HEK293T (cell line): Measurements from ENCODE around the gene BMP6.

Experiments
- CTBP1 ChIP-seq: fragments of 450-650 bp; IDR thresholded peaks from 2 replicates; pipeline ENCODE4 v1.6.1; 2016; ENCODE audit warnings: borderline replicate concordance
- ELF4 ChIP-seq: fragments of 450-650 bp; IDR thresholded peaks from 2 replicates; pipeline ENCODE4 v1.6.1; 2017; ENCODE audit warnings: antibody characterized with exemption
- FOXA1 ChIP-seq: fragments of 450-650 bp; IDR thresholded peaks from 2 replicates; pipeline ENCODE4 v1.6.1; 2016; ENCODE audit warnings: mild to moderate bottlenecking
- FOXK2 ChIP-seq: fragments of 450-650 bp; IDR thresholded peaks from 2 replicates; pipeline ENCODE4 v1.6.1; 2016; ENCODE audit warnings: mild to moderate bottlenecking
- LEF1 ChIP-seq: fragments of 450-650 bp; IDR thresholded peaks from 2 replicates; pipeline ENCODE4 v1.6.1; 2017; ENCODE audit warnings: mild to moderate bottlenecking, borderline replicate concordance
- NFRKB ChIP-seq: fragments of 450-650 bp; IDR thresholded peaks from 2 replicates; pipeline ENCODE4 v1.6.1; 2016; ENCODE audit warnings: mild to moderate bottlenecking, moderate library complexity
- SP1 ChIP-seq: fragments of 450-650 bp; IDR thresholded peaks from 2 replicates; pipeline ENCODE4 v1.6.1; 2017
- TARDBP ChIP-seq: fragments of 450-650 bp; IDR thresholded peaks from 2 replicates; pipeline ENCODE4 v1.6.1; 2016

DNA sequence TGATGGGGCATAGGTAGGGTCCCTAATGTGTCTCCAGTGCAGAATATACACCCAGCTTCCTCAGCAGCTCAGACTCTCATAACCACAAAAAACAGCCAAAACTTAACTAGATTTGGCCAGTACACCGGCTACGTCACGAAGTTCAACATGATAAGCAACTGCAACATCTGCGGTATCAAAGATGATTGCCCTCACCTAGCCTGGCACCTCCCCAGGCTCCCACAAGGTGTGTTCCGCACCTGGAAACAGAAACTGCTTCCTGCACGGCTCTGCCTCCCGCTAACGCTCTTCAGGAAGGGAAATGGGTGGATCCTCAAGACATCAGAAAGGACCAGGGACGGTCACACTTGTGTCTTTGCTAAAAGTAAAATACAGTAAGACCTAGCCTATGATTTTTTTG, 175.2 kb downstream of the BMP6 start:
- TF ChIP-seq NFRKB = no peak
- TF ChIP-seq FOXK2 = no peak
- no peak for TF ChIP-seq LEF1
- TF ChIP-seq ELF4 = no peak
- no peak for TF ChIP-seq SP1
- TF ChIP-seq FOXA1 = no peak
- no peak for TF ChIP-seq CTBP1
- no peak for TF ChIP-seq TARDBP
